ENCODE results near the gene HEATR5B.
"Not testable (repeated sequence)": the region's sequence is repeated elsewhere in the genome, so short reads cannot be mapped to it uniquely, and the experiment has no call there.

HEATR5B gene

GRCh38 chr2:36976065-36976464 lies 108.1 kb downstream of the HEATR5B start:
- DNase-seq = no peak

GRCh38 chr2:36975306-36975705 lies 108.9 kb downstream of the HEATR5B start:
- DNase-seq = no peak

DNA sequence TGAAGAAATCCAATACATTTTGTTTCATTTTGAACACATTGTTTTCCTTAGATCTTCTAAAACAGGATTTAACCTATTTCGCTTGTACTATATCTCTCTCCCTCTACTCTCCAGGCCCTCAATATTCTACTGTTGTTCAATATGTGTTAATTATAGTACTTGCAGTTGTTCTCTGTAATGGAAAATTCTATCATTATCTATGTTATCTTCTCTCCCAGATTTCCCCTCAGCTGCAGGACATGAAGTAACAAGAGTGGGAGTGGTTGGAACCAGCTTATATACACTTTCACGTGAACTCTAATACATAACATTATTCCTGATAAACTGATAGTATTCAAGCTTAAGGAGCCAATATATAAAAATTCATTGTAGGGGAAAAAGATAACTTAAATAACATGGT lies 110.9 kb downstream of the HEATR5B start:
- DNase-seq = no peak

- DNase-seq = no peak
These were observed 112.2 kb downstream of the HEATR5B start for GRCh38 chr2:36971990-36972389.

DNA sequence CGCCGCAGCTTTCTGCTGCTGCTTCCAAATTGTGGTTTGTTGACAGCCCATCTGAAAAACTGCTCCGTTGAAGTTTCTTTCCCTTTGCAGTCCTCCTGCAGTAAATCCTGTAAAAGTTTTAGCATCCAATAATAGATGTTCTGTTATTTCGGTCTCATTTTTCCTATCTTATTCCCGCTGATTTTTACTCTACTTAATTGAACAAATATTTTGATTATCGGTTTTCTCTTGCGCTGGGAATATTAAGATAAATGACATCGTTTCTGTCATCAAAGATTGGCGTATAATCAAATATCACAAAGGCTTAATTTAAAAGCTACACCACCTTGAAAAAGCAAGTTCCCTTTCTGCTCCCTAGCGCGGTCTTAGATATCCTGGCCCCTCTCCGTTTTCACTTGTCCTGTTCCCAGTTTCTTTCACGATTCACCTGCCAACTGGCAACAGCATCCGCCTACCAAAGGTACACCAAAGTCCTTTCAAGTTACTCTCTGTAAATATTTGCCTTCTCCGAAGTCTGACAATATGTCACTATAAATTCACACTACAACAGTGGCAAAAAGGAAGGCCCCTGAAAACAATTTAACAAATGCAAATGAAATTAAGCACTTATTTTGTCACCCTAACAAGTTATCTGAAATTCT lies 116.8 kb downstream of the HEATR5B start:
- DNase-seq = no peak

- peak; percentile 99 for DNase-seq
These were observed 117.6 kb downstream of the HEATR5B start, which contains the start of gene STRN for GRCh38 chr2:36966370-36967235. TSS of gene STRN (minus strand) at chr2:36966536. CDS start at chr2:36966463, 73 bp downstream.

DNA sequence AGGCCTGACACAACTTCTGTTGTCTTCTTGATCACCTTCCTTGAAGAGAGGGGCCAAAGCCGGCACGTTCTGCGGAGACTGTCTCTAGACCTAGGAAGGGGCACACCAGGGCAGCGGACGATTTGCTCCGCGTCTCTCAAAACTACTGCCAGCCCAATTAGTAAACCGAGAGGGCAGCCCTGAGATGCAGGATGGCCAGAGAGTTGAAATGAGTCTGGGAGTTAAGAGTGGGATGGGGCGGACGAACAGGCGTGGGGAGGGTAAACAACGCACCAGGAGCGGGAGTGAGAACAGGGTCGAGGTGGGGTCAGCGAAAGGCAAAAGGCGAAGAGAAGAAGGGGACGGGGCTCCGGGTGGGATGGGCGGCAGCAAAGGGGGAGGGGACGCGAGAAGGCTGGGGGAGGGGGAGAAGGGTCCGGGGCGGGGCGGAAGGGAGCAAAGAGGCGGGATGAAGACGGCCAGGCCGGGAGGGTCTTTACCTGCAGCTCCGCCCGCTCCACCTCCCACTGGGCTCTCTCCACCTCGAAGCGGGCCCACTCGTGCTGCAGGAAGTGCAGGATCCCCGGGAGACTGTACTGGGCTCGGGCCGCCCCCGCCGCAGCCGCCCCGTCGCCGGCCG lies 118.3 kb downstream of the HEATR5B start:
- DNase-seq = peak; percentile 53

DNA sequence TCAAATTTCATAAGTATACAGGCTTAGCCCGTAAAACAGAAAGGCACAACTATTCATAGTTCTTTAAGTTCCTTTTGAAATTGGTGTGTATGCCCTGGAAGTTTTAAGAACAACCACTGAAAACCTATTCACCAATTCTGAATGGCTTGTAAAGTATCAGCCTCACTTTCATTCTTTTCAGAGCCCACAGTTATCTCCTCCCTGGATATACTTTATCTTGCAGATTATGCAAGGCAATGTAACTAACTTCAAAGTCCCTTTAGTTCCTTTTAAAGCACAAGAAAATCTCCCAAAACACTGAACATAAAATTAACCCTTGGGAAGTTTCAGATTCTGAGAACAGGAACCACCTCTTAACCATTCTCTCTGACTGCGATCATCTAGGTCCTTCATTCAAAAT lies 119.0 kb downstream of the HEATR5B start:
- DNase-seq = no peak

DNA sequence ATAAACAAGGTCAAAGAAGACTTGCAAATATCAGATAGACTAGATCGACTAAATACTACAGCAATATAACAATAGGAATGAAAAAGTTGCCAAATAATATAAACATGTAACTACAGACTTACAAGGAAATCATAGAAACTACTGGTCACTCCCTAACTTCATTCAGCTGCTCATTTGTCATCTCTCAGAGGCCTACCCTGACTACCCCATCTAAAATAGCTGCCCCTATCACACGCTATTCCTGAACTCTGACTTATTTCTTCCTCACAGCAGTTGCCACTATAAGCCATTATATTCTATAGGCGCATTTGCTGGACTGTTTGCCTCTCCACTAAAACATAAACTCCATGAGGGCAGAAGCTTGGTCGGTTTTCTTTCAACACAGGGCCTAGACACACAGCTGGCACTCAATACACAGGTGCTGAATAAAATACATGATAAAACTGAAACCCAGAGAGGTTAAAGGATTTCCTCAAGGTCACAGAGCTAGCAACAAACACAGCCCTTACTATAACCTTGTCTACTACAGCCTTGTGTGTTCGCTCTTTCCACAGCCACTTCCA lies 119.6 kb downstream of the HEATR5B start:
- no peak for DNase-seq

GRCh38 chr2:36963734-36964133 lies 120.4 kb downstream of the HEATR5B start:
- DNase-seq = no peak

GRCh38 chr2:36963106-36963505 lies 121.1 kb downstream of the HEATR5B start:
- no peak for DNase-seq

GRCh38 chr2:36960773-36961172 lies 123.4 kb downstream of the HEATR5B start:
- no peak for DNase-seq

- no peak for DNase-seq
These were observed 124.0 kb downstream of the HEATR5B start for GRCh38 chr2:36960005-36960675.

DNA sequence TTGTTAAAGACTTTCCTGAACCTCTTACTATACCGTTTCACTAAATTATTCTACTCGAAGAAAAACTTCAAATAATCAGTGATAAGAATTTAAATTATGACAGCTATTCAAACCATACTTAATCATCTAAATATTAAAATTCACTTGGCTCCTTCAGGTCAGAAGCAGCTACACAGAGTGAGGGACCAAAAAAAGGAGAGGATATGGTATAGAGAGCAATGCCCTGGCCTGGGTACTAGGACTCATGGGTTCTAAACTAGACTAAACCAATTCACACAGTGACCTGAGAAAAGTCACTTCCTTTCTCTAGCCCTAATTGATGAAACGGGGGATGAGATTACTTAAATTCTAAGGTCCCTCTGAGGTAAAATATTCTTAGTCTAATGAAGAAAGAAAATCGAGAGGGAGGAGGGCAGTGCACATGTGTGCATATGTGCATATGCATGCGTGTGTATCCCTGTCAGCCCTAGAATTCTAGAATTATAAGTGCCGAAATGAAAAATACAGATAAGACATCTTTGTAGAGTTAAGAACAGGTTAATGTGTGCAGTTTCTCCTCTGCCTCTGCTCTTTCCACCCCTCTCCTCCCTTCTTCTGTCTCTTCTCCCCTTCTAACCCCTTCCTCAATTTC lies 129.1 kb downstream of the HEATR5B start:
- DNase-seq = no peak

GRCh38 chr2:36952748-36953197 lies 131.4 kb downstream of the HEATR5B start:
- no peak for DNase-seq

DNA sequence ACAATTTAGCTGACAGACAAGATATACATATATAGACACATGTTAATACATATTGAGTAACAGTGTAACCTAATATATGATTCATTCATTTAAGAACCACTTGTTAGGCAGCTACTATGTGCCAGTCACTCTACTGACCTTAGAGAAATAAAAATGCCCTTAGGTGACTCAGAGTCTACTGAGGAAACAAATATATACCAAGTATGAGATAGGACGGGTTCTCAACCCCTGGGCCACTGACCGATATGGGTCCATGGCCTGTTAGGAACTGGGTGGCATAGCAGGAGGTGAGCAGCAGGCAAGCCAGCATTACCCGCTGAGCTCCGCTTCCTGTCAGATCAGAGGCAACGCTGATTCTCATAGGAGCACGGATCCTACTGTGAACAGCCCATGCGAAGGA lies 132.6 kb downstream of the HEATR5B start:
- DNase-seq = no peak

- no peak for DNase-seq
These were observed 133.1 kb downstream of the HEATR5B start for GRCh38 chr2:36951027-36951518.

DNA sequence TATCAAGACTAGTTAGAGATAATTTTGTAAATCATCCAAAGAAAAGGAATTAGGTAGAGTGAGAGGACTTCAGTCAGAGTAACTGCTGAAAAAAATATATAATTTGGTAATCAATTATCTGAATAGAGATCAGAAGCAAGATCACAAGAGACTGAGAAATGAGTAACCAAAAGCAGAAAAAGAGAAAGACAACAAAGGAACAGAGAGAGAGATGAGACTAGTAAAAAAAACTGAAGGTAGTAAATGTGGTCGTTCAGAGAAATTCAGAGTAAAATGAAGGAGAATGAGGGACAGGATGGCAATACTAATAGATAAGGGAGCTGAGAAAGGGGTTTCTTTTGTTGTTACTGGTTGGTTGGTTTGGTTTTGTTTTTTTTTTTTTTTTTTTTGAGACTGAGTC lies 134.3 kb downstream of the HEATR5B start:
- DNase-seq = no peak

GRCh38 chr2:36945240-36945639 lies 138.9 kb downstream of the HEATR5B start:
- DNase-seq = not testable (repeated sequence)

GRCh38 chr2:36941867-36942266 lies 142.3 kb downstream of the HEATR5B start:
- DNase-seq = no peak

DNA sequence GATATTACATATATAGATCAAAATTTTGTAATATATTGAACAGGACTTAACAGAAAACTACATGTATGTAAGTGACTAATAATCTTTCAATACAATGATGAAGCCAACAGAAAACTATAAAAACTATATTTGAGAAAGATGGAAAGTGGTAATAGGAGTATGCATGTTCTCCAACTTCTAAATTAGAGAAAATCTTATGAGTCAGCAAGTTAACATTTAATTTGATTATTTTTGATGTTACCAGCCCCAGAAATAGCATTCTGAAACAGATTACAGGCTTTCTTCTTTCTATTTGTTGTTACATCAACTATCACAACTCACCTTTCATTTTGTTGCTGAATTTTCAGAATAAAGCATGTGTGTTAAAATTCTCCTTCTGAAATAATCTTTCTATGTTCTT lies 147.6 kb downstream of the HEATR5B start:
- DNase-seq = not testable (repeated sequence)

GRCh38 chr2:36931688-36932087 lies 152.5 kb downstream of the HEATR5B start:
- not testable (repeated sequence) for DNase-seq
